ENCODE measurements around the gene APBA1. TPM values are rescaled to one million over a fixed set of nuclear protein-coding genes. Genes with fewer than 3 reads are reported as not detected.

Gene APBA1
- polyA plus RNA-seq (2012; ENCODE audit: low read depth, missing spikeins), result 0.01 TPM

DNA sequence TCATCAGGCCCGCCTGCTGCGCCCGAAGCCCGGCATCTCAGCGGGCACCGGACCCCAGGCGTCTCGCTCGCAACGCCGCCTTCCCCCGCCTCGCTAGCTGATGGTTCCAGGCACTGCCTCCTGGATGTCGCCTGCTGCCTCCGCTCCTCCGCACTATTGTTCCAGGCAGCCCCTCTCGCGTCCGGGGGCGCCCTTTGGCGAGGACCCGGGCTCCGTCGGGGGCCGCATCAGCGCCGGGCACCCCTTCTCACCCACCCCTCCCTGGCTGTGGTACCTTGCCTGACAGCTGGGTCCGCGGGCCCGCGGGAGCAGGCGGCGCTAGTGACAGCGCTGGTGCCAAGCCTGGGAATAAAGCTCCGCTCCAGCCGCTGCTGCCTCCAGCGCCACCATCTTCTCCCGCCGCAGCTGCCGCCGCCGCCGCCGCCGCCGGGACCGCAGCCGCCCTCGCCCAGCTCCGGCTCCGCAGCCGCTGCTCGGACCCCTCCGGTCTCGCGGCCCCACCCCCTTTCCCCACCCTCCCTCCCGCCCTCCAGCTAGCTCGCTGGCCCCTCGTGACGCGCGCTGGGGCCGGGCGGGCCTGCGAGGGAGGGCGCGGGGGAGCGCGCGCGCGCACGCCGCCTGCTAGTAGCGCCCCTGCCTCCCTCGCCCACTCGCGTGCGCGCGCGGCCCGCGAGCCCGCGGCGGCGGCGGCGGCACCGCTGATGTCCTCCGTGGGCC, at the start of gene APBA1:
TSS of gene APBA1 (minus strand) at position 493 of the 717 bp plus-strand sequence.
- no peak for TF ChIP-seq POLR2AphosphoS5 (IDR thresholded peaks at IDR 0.05; ENCODE audit: low read depth, low read length)
- no peak for TF ChIP-seq POU2F2 (IDR thresholded peaks at IDR 0.05; ENCODE audit: low read depth, low read length)
- no peak for TF ChIP-seq POLR2A (IDR thresholded peaks at IDR 0.05; ENCODE audit: low read depth, low read length)
- TF ChIP-seq SPI1 (IDR thresholded peaks at IDR 0.05; ENCODE audit: low read depth, low read length), result no peak
- no peak for TF ChIP-seq PAX5 (IDR thresholded peaks at IDR 0.05; ENCODE audit: insufficient read depth, low read length, severe bottlenecking)
- TF ChIP-seq TAF1 (IDR thresholded peaks at IDR 0.05; ENCODE audit: low read depth, low read length), result no peak
- FAIRE-seq (no peak), DNase-seq (ENCODE audit: insufficient read length, low spot score) (peak; percentile 30)

- DNase-seq (ENCODE audit: insufficient read length, low spot score) (no peak), FAIRE-seq (no peak)
- TF ChIP-seq POLR2AphosphoS5 (IDR thresholded peaks at IDR 0.05; ENCODE audit: low read depth, low read length) (no peak), POLR2A (IDR thresholded peaks at IDR 0.05; ENCODE audit: low read depth, low read length) (no peak), POU2F2 (IDR thresholded peaks at IDR 0.05; ENCODE audit: low read depth, low read length) (no peak), SPI1 (IDR thresholded peaks at IDR 0.05; ENCODE audit: low read depth, low read length) (no peak), PAX5 (IDR thresholded peaks at IDR 0.05; ENCODE audit: insufficient read depth, low read length, severe bottlenecking) (no peak), TAF1 (IDR thresholded peaks at IDR 0.05; ENCODE audit: low read depth, low read length) (no peak)
Observed at GRCh38 chr9:69719983-69720382, 47.8 kb upstream of the APBA1 start.

DNA sequence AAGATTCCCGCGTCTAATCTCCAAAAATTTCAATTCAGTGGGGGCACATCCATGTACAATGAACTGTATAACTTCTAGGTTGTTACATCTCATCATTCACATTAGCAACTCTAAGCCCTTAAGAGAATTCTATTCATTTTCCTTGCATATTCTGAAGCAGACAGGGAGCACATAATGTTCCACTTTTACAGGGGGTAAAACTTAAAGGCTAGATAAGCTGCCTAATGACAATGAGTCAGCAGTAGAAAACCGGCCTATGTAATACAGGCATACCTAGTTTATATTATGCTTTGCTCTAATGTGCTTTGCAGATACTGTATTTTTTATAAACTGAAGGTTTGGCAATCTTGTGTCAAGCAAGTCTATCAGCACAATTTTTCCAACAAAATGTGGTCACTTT, 47.2 kb upstream of the APBA1 start:
- no peak for DNase-seq (ENCODE audit: insufficient read length, low spot score)
- peak; percentile 23 for FAIRE-seq
- TF ChIP-seq POLR2AphosphoS5 (IDR thresholded peaks at IDR 0.05; ENCODE audit: low read depth, low read length) (no peak), PAX5 (IDR thresholded peaks at IDR 0.05; ENCODE audit: insufficient read depth, low read length, severe bottlenecking) (no peak), POLR2A (IDR thresholded peaks at IDR 0.05; ENCODE audit: low read depth, low read length) (no peak), TAF1 (IDR thresholded peaks at IDR 0.05; ENCODE audit: low read depth, low read length) (no peak), POU2F2 (IDR thresholded peaks at IDR 0.05; ENCODE audit: low read depth, low read length) (no peak), SPI1 (IDR thresholded peaks at IDR 0.05; ENCODE audit: low read depth, low read length) (no peak)

GRCh38 chr9:69718218-69718617, 46.0 kb upstream of the APBA1 start:
- TF ChIP-seq TAF1 (IDR thresholded peaks at IDR 0.05; ENCODE audit: low read depth, low read length), result no peak
- TF ChIP-seq POLR2A (IDR thresholded peaks at IDR 0.05; ENCODE audit: low read depth, low read length), result no peak
- FAIRE-seq, result no peak
- no peak for DNase-seq (ENCODE audit: insufficient read length, low spot score)

DNA sequence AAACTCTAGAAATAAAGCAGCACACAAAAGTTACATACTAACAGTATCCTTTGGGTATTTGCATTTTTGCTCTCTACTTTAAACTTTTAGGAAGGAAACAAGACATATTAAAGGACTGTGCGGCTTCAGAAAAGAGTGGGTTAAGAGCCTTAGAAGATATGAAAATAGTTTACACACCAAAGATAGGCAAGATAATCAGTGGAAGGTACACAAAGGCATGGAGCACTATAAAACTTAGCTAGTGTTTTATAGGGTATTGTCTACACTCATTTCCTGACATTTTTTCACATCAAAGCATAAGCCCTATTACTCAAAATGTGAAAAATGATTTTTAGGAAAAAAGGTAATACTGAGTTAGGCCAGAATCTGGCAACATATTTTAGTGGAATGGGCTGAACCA, 43.7 kb upstream of the APBA1 start:
- DNase-seq (ENCODE audit: insufficient read length, low spot score) (no peak), FAIRE-seq (no peak)
- TF ChIP-seq PAX5 (IDR thresholded peaks at IDR 0.05; ENCODE audit: insufficient read depth, low read length, severe bottlenecking) (no peak), POLR2AphosphoS5 (IDR thresholded peaks at IDR 0.05; ENCODE audit: low read depth, low read length) (no peak), SPI1 (IDR thresholded peaks at IDR 0.05; ENCODE audit: low read depth, low read length) (no peak), POU2F2 (IDR thresholded peaks at IDR 0.05; ENCODE audit: low read depth, low read length) (no peak), TAF1 (IDR thresholded peaks at IDR 0.05; ENCODE audit: low read depth, low read length) (no peak), POLR2A (IDR thresholded peaks at IDR 0.05; ENCODE audit: low read depth, low read length) (no peak)

DNA sequence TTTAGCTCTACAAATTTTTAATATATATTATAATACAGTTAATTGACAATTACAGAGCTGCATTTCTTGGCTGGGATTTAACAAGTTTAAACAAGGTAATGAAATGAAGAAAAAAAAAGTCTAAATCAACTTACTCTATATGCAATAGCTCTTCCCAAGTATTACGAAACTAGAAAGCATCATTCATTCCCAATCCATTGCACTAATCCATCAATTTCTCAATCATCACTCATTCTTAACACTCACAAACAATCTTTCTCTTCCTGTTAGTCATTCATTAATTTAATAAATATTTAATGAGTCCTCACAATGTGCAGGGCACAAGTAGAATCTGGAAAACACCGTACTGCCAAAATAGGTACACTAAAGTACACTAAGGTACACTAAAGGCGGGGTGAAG, 42.9 kb upstream of the APBA1 start:
- no peak for FAIRE-seq
- no peak for TF ChIP-seq POLR2AphosphoS5 (IDR thresholded peaks at IDR 0.05; ENCODE audit: low read depth, low read length)

GRCh38 chr9:69697475-69697874, 25.3 kb upstream of the APBA1 start:
- no peak for DNase-seq (ENCODE audit: insufficient read length, low spot score)
- FAIRE-seq, result no peak
- TF ChIP-seq POLR2A (IDR thresholded peaks at IDR 0.05; ENCODE audit: low read depth, low read length) (no peak), POLR2AphosphoS5 (IDR thresholded peaks at IDR 0.05; ENCODE audit: low read depth, low read length) (no peak), SPI1 (IDR thresholded peaks at IDR 0.05; ENCODE audit: low read depth, low read length) (no peak), PAX5 (IDR thresholded peaks at IDR 0.05; ENCODE audit: insufficient read depth, low read length, severe bottlenecking) (no peak), POU2F2 (IDR thresholded peaks at IDR 0.05; ENCODE audit: low read depth, low read length) (no peak), TAF1 (IDR thresholded peaks at IDR 0.05; ENCODE audit: low read depth, low read length) (no peak)

More for the DNA sequence above, 42.9 kb upstream of the APBA1 start:
- no peak for DNase-seq (ENCODE audit: insufficient read length, low spot score)

- TF ChIP-seq POLR2A (IDR thresholded peaks at IDR 0.05; ENCODE audit: low read depth, low read length), result no peak
- TF ChIP-seq TAF1 (IDR thresholded peaks at IDR 0.05; ENCODE audit: low read depth, low read length), result no peak
- no peak for TF ChIP-seq POLR2AphosphoS5 (IDR thresholded peaks at IDR 0.05; ENCODE audit: low read depth, low read length)
- no peak for TF ChIP-seq POU2F2 (IDR thresholded peaks at IDR 0.05; ENCODE audit: low read depth, low read length)
- TF ChIP-seq PAX5 (IDR thresholded peaks at IDR 0.05; ENCODE audit: insufficient read depth, low read length, severe bottlenecking), result no peak
- TF ChIP-seq SPI1 (IDR thresholded peaks at IDR 0.05; ENCODE audit: low read depth, low read length), result no peak
- FAIRE-seq (no peak), DNase-seq (ENCODE audit: insufficient read length, low spot score) (no peak)
Observed at GRCh38 chr9:69696802-69697201, 24.6 kb upstream of the APBA1 start.

- no peak for DNase-seq (ENCODE audit: insufficient read length, low spot score)
Observed at GRCh38 chr9:69689991-69690538, 17.9 kb upstream of the APBA1 start.

GRCh38 chr9:69683927-69684326, 11.8 kb upstream of the APBA1 start:
- FAIRE-seq (no peak), DNase-seq (ENCODE audit: insufficient read length, low spot score) (no peak)
- no peak for TF ChIP-seq SPI1 (IDR thresholded peaks at IDR 0.05; ENCODE audit: low read depth, low read length)

More at GRCh38 chr9:69689991-69690538, 17.9 kb upstream of the APBA1 start:
- TF ChIP-seq POLR2A (IDR thresholded peaks at IDR 0.05; ENCODE audit: low read depth, low read length), result no peak
- TF ChIP-seq SPI1 (IDR thresholded peaks at IDR 0.05; ENCODE audit: low read depth, low read length), result no peak
- TF ChIP-seq POU2F2 (IDR thresholded peaks at IDR 0.05; ENCODE audit: low read depth, low read length), result no peak
- TF ChIP-seq POLR2AphosphoS5 (IDR thresholded peaks at IDR 0.05; ENCODE audit: low read depth, low read length), result no peak
- no peak for TF ChIP-seq TAF1 (IDR thresholded peaks at IDR 0.05; ENCODE audit: low read depth, low read length)
- TF ChIP-seq PAX5 (IDR thresholded peaks at IDR 0.05; ENCODE audit: insufficient read depth, low read length, severe bottlenecking), result no peak
- no peak for FAIRE-seq
